Activated CD4-positive, CD25-positive, alpha-beta regulatory T cell treated with anti-CD3 and anti-CD28 coated beads, Interleukin-2, amount 50 U/mL, for 16 hours (primary cell): Measurements from ENCODE around the gene TMEM38A.
"Not testable (repeated sequence)": the region's sequence is repeated elsewhere in the genome, so short reads cannot be mapped to it uniquely, and the experiment has no call there.

Source experiments
- DNase-seq: peaks from one replicate; pipeline ENCODE4 v3.0.0-alpha.2; 2020; ENCODE audit warnings: low read depth, low spot score

TMEM38A gene

DNA sequence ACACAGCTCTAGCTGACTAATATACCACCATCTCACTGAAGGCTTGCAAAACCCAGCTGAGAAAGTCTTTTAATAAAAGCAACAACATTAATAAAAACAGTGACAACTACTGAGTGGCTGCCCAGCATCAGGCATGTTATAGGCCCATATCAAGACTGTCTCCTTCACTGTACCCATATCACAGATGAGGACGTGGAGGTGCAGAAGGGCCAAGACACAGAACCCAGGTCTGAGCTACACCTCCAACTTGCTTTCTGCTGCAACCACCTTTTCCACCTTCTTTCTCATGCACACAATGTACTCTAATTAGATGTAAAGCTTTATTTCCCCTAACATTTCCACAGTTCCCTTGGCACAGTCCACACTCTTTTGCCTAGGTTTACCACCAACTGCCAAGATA, 22.3 kb upstream of the TMEM38A start:
- no peak for DNase-seq

DNA sequence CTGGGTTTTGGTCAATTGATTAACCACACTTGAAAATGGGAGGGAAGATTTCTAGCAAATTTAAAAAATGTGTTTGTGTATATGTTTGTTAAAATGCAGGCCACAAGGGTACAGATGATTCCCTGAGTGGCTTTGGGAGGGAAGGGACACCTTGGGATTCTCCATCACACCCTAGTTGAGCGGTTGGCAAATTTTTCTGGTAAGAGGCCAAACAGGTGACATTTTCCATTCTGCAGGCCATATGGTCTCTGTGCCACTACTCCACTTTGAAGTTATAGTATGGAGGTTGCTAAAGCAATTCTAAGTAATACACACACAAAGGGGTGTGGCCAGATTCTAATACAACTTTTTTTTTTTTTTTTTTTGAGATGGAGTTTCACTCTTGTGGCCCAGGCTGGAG, 20.0 kb upstream of the TMEM38A start:
- no peak for DNase-seq

DNA sequence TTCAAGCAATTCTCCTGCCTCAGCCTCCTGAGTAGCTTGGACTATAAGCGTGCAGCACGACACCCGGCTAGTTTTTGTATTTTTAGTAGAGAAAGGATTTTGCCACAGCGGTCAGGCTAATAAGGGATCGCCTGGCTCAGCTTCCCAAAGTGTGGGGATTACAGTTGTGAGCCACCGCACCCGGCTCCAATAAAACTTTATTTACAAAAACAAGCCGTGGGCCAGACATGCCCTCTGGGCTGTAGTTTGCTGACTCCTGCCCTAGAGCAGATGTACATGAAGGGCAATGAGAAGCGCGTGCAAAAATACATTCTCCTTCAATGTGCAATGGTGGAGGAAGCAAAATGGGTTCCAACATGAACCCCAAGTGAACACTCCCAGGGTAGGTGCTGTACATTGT, 19.2 kb upstream of the TMEM38A start:
- no peak for DNase-seq

DNA sequence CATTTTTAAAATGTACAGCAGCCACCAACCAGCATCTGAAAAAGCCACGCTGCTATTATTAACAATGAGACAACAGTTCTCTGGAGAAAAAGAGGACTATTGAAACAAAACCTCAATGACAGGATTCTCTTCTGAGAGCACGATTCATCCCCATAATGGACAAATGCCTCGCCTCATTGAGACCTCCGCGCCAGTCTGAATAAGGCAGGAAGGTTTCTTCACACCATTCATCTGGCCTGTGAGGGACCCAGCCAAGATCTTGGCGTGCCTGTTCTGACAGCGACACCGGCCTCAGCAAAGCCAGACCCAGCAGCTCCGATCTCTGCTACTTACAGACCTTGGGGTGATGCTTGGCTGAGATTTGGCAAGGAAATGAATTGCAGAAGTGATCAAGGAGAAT, 15.8 kb upstream of the TMEM38A start:
- no peak for DNase-seq

GRCh38 chr19:16649734-16650133, 11.2 kb upstream of the TMEM38A start:
- no peak for DNase-seq

- DNase-seq, result no peak
Observed at GRCh38 chr19:16650821-16651220, 10.1 kb upstream of the TMEM38A start.

- DNase-seq, result not testable (repeated sequence)
Observed at GRCh38 chr19:16651421-16652188, 9.3 kb upstream of the TMEM38A start.

GRCh38 chr19:16652854-16653253, 8.1 kb upstream of the TMEM38A start:
- no peak for DNase-seq

GRCh38 chr19:16654140-16654539, 6.8 kb upstream of the TMEM38A start:
- DNase-seq, result no peak

GRCh38 chr19:16654627-16655026, 6.3 kb upstream of the TMEM38A start:
- DNase-seq, result no peak

DNA sequence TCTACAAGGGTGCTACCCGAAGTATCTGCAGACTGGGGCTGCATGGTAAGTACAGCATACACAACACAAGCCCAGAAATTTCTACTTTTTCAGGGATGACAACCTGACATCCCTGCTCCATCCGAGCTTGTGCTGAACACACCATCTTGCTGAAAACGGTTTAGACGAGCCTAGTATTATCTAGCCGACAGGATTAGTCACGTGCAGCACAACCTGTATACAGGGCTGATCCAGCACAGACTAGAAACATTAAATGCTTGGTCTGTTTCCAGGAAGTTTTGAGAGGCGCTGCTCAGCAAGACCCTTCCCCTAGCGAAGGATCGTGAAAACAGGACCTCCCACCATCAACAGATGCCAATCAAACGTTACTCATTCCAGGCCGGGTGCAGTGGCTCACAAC, 5.2 kb upstream of the TMEM38A start:
- no peak for DNase-seq

- DNase-seq, result no peak
Observed at GRCh38 chr19:16657384-16657783, 3.6 kb upstream of the TMEM38A start.

DNA sequence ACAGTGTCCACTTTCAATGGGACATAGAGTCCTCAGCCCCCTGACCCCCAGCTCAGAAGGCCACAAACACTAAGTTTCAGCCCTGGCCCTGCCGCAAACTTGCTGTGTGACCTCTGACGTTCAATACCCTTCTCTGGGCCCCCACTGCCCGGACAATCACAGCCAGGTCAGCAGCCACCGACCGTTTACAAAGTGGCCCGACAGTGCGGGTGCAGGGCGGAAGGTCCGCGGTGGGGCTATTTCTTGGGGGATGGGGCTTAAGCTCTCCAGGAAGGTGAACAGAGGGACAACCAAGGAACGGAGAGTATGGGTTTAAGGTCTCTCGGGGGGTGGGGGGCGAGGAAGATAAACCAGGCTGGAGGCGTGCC, 1.5 kb upstream of the TMEM38A start:
- no peak for DNase-seq

- peak; percentile 98 for DNase-seq
Observed at GRCh38 chr19:16659832-16660708, 869 bp upstream of the TMEM38A start, which contains the start of gene SMIM7. Gene SMIM7 (minus strand): TSS chr19:16660144. CDS start chr19:16660110, 34 bp downstream.

DNA sequence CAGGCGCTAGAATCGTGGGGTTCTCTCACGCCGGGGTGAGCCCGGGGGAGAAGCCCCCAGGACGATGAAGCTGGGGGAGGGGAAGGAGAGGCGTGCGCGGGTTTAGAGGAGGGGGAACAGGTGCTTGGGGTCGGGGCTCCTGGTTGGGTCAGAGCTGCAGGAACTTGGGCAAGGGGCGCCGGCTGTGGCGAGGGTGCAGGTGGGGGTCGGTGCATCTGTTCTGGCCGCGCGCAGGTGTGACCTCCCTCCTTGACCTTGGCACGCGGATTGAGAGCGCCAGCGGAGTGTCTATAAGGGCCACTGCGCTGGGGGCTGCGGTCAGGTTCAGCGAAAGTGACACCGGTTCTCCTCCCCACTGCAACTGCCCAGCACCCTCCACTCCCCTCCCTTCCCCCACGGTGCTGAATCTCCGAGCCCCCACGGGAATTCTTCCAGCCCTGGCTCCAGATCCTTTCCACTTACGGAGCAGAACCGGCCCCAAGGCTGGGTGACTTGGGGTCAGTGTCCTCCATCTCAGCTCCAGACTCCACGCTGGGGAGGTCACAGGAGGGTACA, 618 bp downstream of the TMEM38A start:
- no peak for DNase-seq

GRCh38 chr19:16668176-16668575, 7.2 kb downstream of the TMEM38A start:
- DNase-seq, result no peak

- not testable (repeated sequence) for DNase-seq
Observed at GRCh38 chr19:16668702-16669101, 7.8 kb downstream of the TMEM38A start.

DNA sequence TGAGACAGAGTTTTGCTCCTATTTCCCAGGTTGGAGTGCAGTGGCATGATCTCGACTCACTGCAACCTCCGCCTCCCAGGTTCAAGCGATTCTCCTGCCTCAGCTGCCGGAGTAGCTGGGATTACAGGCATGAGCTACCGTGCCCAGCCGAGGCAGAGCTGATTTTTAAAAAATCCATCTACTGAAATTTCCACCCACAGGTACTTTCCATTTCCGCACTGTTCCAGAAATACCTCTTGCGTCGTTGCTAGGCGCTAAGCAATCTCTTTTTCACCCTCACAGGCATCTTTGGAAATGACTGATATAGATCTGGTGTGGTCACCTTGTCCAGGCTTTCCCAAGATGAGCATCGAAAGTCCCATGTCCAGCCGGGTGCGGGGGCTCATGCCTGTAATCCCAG, 9.4 kb downstream of the TMEM38A start:
- no peak for DNase-seq

DNA sequence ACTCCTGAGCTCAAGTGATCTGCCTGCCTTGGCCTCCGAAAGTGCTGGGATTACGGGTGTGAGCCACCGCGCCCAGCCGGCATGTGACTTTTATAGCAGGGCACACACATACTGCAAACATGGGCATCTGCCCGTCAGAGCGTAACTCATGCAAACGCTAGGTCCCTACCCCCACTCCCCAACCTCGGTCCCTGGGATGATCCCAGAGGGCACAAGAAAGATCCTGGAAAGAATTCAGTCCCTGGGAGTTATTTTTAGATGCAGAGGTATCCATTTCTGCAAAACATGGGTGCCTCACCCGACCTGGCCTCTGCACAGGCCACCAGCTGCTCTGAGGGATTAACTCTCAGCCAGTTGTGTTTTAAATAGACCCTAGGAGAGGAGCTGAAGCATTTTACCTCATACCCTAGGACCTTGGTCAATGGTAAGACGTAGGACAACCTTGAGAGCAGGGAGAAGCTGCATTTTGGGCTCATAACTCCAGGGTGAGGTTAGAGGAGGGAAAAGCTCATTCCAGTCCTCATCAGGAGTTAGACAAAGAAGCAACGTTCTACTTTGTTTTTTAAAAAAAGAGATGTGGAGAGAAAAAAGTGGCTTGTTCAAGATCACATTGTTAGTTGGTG, 10.8 kb downstream of the TMEM38A start:
- DNase-seq, result no peak

GRCh38 chr19:16673231-16673630, 12.3 kb downstream of the TMEM38A start:
- no peak for DNase-seq

DNA sequence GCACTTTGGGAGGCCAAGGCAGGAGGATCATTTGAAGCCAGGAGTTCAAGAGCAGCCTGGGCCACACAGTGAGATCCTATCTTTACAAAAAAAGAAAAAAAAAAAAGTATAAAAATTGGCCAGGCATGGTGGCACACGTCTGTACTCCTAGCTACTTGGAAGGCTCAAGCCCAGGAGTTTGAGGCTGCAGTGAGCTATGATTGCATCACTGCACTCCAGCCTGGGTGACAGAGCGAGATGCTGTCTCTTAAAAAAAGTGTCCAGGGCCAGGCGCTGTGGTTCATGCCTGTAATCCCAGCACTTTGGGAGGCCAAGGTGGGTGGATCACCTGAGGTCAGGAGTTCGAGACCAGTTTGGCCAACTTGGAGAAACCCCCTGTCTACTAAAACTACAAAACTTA, 12.9 kb downstream of the TMEM38A start:
- DNase-seq, result not testable (repeated sequence)
